Myocyte (in vitro differentiated cells): ENCODE measurements around the gene ZFAND4. TPM values are rescaled to one million over a fixed set of nuclear protein-coding genes. Genes with fewer than 3 reads are reported as not detected.
"Not testable (repeated sequence)": the region's sequence is repeated elsewhere in the genome, so short reads cannot be mapped to it uniquely, and the experiment has no call there.

Source experiments
- DNase-seq: peaks from one replicate; pipeline ENCODE4 v3.0.0-alpha.2; 2012; ENCODE audit warnings: low read depth
- total RNA-seq: library from RNA; depleted of rRNA; stranded (reverse); fragments of >200 nt; gene quantifications from 2 replicates; pipeline ENCODE4 v1.2.3, GENCODE V29; 2014

The ZFAND4 gene
- total RNA-seq, 1 donor from 2014 or later = 6.2 TPM

DNA sequence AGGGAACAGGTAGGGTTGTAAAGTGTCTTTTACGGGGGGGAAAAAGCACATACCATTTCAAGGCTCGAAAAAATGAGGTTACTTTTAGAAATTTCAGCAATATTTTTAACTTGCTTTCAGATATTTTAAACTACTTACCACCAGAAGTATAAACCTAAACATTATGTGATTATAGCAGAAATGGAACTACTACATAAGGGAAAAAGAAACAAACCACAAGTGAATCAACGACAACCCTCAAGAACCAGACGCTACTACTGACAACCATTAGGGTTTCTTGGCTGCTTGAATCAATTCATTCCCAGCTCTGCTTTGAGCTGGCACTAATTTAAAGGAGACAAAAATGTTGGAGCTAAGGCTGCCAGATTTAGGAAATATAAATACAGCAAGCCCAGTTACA is 80.1 kb downstream of the ZFAND4 start:
- DNase-seq = no peak

GRCh38 chr10:45591280-45591679 is 81.3 kb downstream of the ZFAND4 start:
- DNase-seq = no peak

- no peak for DNase-seq
Observed at GRCh38 chr10:45589868-45590267, 82.7 kb downstream of the ZFAND4 start.

DNA sequence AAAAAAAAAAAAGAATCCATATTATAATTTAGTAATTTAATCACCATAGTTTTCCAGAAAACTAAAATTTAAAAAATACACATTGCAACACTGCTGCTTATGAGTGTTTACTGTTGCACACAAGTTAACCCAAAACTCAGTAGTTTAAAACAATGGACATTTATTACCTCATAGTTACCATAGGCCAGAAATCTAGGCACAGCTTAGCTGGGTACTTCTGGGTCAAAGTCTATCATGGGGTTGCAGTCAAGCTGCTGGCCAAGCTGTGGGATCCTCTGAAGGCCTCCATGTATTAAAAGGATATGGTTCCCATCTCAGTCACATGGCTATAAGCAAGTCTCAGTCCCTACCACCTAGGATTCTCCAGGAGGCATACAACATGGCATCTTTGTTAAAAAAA is 83.6 kb downstream of the ZFAND4 start:
- no peak for DNase-seq

- DNase-seq = no peak
Observed at GRCh38 chr10:45586028-45586824, 86.3 kb downstream of the ZFAND4 start.

DNA sequence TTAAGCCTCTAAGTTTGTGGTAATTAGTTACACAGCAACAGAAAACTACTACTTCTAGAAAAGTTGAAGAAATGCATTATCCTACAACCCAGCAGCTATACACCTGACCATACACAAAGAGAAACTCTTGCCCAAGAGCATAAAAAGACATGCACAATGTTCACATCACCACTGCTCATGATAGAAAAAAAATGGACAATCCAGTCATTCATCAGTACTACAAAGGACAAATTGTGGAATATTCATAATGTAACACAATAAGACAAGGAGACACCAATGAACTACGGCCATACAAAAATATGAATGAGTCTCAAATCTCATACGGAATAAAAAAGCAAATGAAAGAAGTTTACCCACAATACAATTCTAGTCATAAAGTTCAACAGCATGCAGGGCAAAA is 87.4 kb downstream of the ZFAND4 start:
- no peak for DNase-seq

DNA sequence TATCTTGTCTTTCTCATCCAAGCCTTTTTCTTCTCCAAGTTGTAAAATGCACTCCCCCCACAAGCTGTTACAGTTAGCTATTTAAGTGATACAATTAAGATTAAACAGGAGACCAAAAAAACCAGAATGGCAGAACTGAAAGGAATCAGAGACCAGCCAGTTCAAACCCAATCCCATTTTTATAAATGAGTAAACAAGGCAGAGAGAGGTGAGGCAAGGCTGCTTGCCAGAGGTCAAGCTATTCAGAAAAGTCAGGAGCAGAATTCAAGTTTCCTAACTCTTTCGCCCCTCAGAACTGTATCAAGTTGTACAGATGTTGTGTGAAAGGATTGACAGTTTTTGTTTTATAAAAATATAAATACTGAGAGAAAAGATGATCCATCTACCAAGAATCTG is 90.2 kb downstream of the ZFAND4 start:
- DNase-seq = no peak

GRCh38 chr10:45581582-45582385 is 90.8 kb downstream of the ZFAND4 start:
- no peak for DNase-seq

DNA sequence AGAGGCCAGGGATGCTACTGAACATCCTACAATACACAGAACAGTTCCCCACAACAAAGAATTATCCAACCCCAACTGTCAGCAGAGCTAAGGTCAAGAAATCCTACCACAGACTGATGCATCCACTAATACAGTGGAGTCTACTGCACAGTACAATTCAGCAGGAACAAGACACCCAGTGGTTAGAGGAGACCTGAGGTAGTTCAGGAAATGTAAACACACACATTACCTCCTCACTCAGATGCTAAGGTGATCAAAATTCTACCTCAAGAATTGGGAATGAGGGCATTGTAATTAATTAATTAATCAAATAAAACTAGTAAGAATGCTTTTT is 91.4 kb downstream of the ZFAND4 start:
- no peak for DNase-seq

GRCh38 chr10:45580371-45581215 is 92.0 kb downstream of the ZFAND4 start:
- DNase-seq = peak; percentile 60

GRCh38 chr10:45578384-45578971 is 94.1 kb downstream of the ZFAND4 start:
- DNase-seq = no peak

GRCh38 chr10:45575966-45576597 is 96.5 kb downstream of the ZFAND4 start:
- DNase-seq = no peak

GRCh38 chr10:45575032-45575761 is 97.4 kb downstream of the ZFAND4 start:
- not testable (repeated sequence) for DNase-seq

DNA sequence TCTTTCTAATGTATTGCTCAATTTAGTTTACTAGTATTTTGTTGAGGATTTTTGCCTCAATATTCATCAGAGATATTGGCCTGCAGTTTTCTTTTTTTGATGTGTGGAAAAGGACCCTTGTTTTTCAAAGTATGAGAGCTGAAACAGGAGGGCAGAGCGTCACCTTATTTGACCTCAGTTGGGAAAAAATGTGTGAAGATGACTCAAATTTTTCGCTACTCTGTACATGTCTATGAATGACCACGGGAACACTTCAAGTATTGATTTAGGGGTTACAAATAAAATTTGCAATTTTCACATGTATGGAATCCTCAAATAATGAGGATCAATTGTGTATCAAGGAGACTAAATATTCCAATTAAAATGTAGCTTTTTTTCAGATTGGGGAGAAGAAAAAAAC is 103.1 kb downstream of the ZFAND4 start:
- DNase-seq = no peak

- no peak for DNase-seq
Observed at GRCh38 chr10:45566415-45566814, 106.2 kb downstream of the ZFAND4 start.

Other genes with a start within 250 kb of the ZFAND4 start
- gene WASHC2C, start 54.5 kb upstream of the ZFAND4 start, total RNA-seq = 39.3 and 42.7 TPM in 2 replicates
- gene AGAP4, start 174.7 kb upstream of the ZFAND4 start, total RNA-seq = 4.7 and 4.9 TPM in 2 replicates